Right hindlimb (tissue), 1 donor: ENCODE results near the gene RSPH4A.
A peak's percentile ranks its signal among the peaks of the same experiment; 100 is the strongest.
"Not testable (repeated sequence)": the region's sequence is repeated elsewhere in the genome, so short reads cannot be mapped to it uniquely, and the experiment has no call there.

Source experiments
- DNase-seq: peaks from one replicate; pipeline ENCODE4 v3.0.0-alpha.2; 2018

RSPH4A gene

GRCh38 chr6:116615937-116616736, at the start of gene RSPH4A:
Gene RSPH4A, plus strand, starts transcription at chr6:116616479. Its CDS starts 145 bp downstream, at chr6:116616624.
- DNase-seq: peak; percentile 97

- no peak for DNase-seq
These were observed 48.2 kb upstream of the RSPH4A start for GRCh38 chr6:116568111-116568510.

GRCh38 chr6:116568821-116569755, 47.2 kb upstream of the RSPH4A start:
- DNase-seq: no peak

GRCh38 chr6:116570856-116571682, 45.2 kb upstream of the RSPH4A start, which contains the start of gene RWDD1:
Gene RWDD1, plus strand, starts transcription at chr6:116571504. Its CDS starts 79 bp downstream, at chr6:116571583.
- peak; percentile 100 for DNase-seq

- no peak for DNase-seq
These were observed 44.6 kb upstream of the RSPH4A start for GRCh38 chr6:116571683-116572000.

GRCh38 chr6:116572162-116572561, 44.1 kb upstream of the RSPH4A start:
- DNase-seq: peak; percentile 23

GRCh38 chr6:116575227-116575626, 41.1 kb upstream of the RSPH4A start:
- DNase-seq: no peak

GRCh38 chr6:116577486-116577885, 38.8 kb upstream of the RSPH4A start:
- no peak for DNase-seq

- no peak for DNase-seq
These were observed 37.9 kb upstream of the RSPH4A start for GRCh38 chr6:116578335-116578734.

GRCh38 chr6:116579143-116579542, 37.1 kb upstream of the RSPH4A start:
- DNase-seq: no peak

GRCh38 chr6:116580198-116580597, 36.1 kb upstream of the RSPH4A start:
- DNase-seq: no peak

GRCh38 chr6:116586276-116586675, 30.0 kb upstream of the RSPH4A start:
- no peak for DNase-seq

GRCh38 chr6:116586738-116587137, 29.5 kb upstream of the RSPH4A start:
- DNase-seq: no peak

GRCh38 chr6:116595247-116595646, 21.0 kb upstream of the RSPH4A start:
- no peak for DNase-seq

GRCh38 chr6:116596815-116597214, 19.5 kb upstream of the RSPH4A start:
- no peak for DNase-seq

- DNase-seq: not testable (repeated sequence)
These were observed 12.4 kb upstream of the RSPH4A start for GRCh38 chr6:116603916-116604315.

- DNase-seq: not testable (repeated sequence)
These were observed 11.4 kb upstream of the RSPH4A start for GRCh38 chr6:116604868-116605267.

- no peak for DNase-seq
These were observed 10.3 kb upstream of the RSPH4A start for GRCh38 chr6:116605935-116606334.

GRCh38 chr6:116611056-116611455, 5.2 kb upstream of the RSPH4A start:
- no peak for DNase-seq

GRCh38 chr6:116616737-116617053, 416 bp downstream of the RSPH4A start:
- DNase-seq: peak; percentile 50

GRCh38 chr6:116624036-116624805, 7.9 kb downstream of the RSPH4A start:
- DNase-seq: no peak

- DNase-seq: no peak
These were observed 9.6 kb downstream of the RSPH4A start for GRCh38 chr6:116625872-116626271.
